Fibroblast of the aortic adventitia (primary cell): ENCODE data around the gene DCAF8. TPM values are rescaled to one million over a fixed set of nuclear protein-coding genes. Genes with fewer than 3 reads are reported as not detected.

Experiments
- DNase-seq: peaks from one replicate; pipeline ENCODE4 v3.0.0-alpha.2; 2010; ENCODE audit warnings: low read depth
- H3K4me3 ChIP-seq: 2 replicates; pipeline ENCODE4 v1.5.1; 2011; ENCODE audit warnings: low read depth, mild to moderate bottlenecking, control low read depth, low read length, moderate library complexity
- CTCF ChIP-seq: IDR thresholded peaks from 2 replicates; pipeline ENCODE4 v1.5.1; 2011; ENCODE audit warnings: mild to moderate bottlenecking, low read length, control low read depth, inconsistent platforms; ENCODE audit not compliant: insufficient read depth
- total RNA-seq: library from RNA; depleted of rRNA; stranded (reverse); fragments of >200 nt; gene quantifications from 2 replicates; pipeline ENCODE4 v1.2.3, GENCODE V29; 2012; ENCODE audit warnings: low replicate concordance

Gene DCAF8
- total RNA-seq, 1 donor = 76.6 TPM

DNA sequence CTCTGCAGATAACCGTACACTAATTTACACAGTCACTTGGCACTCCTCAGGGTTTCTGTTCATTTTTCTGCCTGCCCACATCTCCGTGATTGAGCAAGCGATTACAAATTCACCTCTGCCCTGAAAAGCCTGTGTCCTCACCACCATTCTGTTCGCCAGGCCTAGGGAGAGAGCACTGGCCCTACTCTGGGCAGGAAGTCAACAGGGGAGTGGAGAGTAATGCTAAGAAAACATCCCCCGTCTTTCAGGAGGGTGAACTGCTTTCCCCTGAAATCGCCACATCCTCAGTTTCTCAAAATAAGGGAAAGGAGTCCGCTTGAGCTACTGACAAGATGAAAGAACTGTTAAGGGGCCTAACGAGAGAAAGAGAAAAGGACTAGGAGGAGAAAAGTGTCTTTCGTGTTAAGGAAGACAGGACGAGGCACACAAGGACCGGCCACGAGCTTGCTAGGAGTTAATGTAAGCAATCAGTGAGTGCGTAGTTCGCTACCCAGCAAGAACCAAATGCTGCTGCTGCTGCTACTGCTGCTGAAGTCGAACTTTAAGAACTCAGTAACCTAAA is 22.0 kb upstream of the DCAF8 start:
- H3K4me3 ChIP-seq = peak overlapping the region; percentile 90
- DNase-seq = peak; percentile 78

DNA sequence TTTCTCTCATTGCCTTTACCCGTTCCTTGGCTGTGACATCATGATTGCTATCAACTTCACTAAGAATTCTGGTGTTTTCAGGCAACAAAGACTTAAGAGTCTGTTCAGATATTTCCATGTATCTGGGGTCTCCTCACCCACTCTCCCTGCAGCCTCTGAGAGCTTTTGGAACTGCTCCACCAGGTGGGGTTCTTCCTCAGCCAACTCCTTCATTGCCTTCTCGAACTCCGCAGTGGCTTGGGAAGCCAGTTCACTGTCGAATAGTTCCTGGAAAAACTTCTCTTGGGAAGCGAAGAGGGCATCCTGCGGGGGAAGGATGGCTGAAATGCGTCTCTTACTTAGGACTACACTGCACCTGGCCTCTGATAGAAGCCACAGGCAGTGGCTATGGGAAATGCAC is 20.5 kb upstream of the DCAF8 start:
- no peak overlapping the region for H3K4me3 ChIP-seq
- no peak for DNase-seq
- no peak for TF ChIP-seq CTCF

More for the DNA sequence above, 22.0 kb upstream of the DCAF8 start:
- no peak for TF ChIP-seq CTCF

DNA sequence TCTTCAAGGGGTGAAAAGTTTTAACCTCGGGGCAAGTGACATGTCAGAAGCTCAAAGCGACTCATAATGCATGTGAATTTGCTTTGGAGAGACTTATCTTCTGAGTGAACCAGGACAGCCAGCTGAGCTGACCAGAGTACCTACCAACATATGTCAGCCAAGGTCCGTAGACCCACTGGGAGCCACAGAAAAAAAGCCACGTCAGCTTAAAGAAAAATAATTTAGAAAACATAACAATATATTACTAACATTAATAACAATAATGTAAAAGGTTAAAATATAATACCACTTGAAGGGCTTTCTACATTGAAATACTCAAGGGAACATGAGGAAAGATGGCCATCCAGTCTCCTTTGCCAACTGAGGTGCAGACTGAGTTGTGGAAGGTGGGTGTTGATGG is 15.6 kb upstream of the DCAF8 start:
- no peak for TF ChIP-seq CTCF
- no peak overlapping the region for H3K4me3 ChIP-seq
- DNase-seq = no peak

- H3K4me3 ChIP-seq = no peak overlapping the region
- DNase-seq = no peak
- no peak for TF ChIP-seq CTCF
These were observed 15.0 kb upstream of the DCAF8 start for GRCh38 chr1:160277330-160277729.

DNA sequence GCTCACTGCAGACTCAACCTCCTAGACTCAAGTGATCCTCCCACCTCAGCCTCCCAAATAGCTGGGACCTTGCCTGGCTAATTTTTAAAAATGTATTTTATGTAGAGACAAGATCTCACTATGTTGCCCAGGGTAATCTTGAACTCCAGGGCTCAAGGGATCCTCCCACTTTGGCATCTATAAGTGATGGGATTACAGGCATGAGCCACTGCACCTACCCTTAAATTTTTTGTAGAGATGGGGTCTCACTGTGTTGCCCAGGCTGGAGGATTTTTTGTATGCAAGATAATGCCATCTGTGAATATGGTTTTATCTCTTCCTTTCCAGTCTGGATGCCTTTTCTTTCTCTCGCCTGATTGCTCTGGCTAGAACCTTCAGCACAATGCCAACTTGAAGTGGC is 8.7 kb upstream of the DCAF8 start:
- no peak for DNase-seq

DNA sequence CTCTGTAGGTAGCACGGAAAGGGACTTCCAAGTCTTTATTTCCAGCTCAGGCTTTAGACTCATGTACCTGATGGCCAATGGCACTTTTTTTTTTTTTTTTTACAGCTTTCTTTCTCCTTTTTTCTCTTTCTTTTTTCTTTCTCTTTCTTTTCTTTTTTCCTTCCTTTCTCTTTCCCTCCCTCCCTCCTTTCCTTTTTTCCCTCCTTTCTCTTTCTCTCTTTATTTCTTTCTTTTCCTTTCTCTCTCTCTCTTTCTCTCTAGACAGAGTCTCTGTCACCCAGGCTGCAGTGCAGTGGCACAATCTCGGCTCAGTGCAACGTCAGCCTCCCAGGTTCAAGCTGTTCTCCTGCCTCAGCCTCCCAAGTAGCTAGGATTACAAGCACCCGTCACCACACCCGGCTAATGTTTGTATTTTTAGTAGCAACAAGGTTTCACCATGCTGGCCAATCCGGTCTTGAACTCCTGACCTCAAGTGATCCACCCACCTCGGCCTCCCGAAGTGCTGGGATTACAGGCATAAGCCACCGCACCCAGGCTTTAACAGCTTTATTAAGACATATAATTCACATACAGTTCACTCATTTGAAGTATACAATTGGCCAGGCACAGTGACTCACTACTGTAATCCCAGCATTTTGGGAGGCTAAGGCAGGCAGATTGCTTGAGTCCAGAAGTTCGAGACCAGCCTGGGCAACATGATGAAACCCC is 5.1 kb upstream of the DCAF8 start:
- no peak for DNase-seq
- H3K4me3 ChIP-seq = no peak overlapping the region
- no peak for TF ChIP-seq CTCF

More for the DNA sequence above, 8.7 kb upstream of the DCAF8 start:
- H3K4me3 ChIP-seq = no peak overlapping the region
- TF ChIP-seq CTCF = no peak
